ENCODE data around the gene SLC12A6.

The SLC12A6 gene

GRCh38 chr15:34241376-34242330 lies 95.9 kb downstream of the SLC12A6 start:
- ChIA-PET POLR2A (ENCODE audit: low non-redundant PET) (interaction anchor here (0.5 kb wide), 1 partner anchor 264 kb away, joined by 3 read pairs; no protein-coding TSS in a partner anchor), CTCF (interaction anchor here (0.6 to 1.7 kb wide), 5 partner anchors 12 to 974 kb away, joined by 3 to 6 read pairs (median 3); partner anchors contain the start of gene LPCAT4)
- TF ChIP-seq, protein P1, sequence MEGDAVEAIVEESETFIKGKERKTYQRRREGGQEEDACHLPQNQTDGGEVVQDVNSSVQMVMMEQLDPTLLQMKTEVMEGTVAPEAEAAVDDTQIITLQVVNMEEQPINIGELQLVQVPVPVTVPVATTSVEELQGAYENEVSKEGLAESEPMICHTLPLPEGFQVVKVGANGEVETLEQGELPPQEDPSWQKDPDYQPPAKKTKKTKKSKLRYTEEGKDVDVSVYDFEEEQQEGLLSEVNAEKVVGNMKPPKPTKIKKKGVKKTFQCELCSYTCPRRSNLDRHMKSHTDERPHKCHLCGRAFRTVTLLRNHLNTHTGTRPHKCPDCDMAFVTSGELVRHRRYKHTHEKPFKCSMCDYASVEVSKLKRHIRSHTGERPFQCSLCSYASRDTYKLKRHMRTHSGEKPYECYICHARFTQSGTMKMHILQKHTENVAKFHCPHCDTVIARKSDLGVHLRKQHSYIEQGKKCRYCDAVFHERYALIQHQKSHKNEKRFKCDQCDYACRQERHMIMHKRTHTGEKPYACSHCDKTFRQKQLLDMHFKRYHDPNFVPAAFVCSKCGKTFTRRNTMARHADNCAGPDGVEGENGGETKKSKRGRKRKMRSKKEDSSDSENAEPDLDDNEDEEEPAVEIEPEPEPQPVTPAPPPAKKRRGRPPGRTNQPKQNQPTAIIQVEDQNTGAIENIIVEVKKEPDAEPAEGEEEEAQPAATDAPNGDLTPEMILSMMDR (conservative IDR thresholded peaks at IDR 0.05; ENCODE audit: low read depth): peak; percentile 54
- DNase-seq (ENCODE audit: low spot score): peak; percentile 34
- no peak overlapping the region for H3K27ac ChIP-seq

GRCh38 chr15:34240537-34240936 lies 97.0 kb downstream of the SLC12A6 start:
- ChIA-PET CTCF (no interaction called here), POLR2A (ENCODE audit: low non-redundant PET) (no interaction called here)
- TF ChIP-seq, protein P1 (conservative IDR thresholded peaks at IDR 0.05; ENCODE audit: low read depth): no peak
- DNase-seq (ENCODE audit: low spot score): no peak
- H3K27ac ChIP-seq: no peak overlapping the region

- ChIA-PET POLR2A (ENCODE audit: low non-redundant PET) (no interaction called here), CTCF (interaction anchor here (0.6 kb wide), 1 partner anchor 144 kb away, joined by 3 read pairs; no protein-coding TSS in a partner anchor)
- TF ChIP-seq, protein P1 (conservative IDR thresholded peaks at IDR 0.05; ENCODE audit: low read depth): no peak
- peak; percentile 97 for DNase-seq (ENCODE audit: low spot score)
- peak overlapping the region; percentile 87 for H3K27ac ChIP-seq
Observed at GRCh38 chr15:34239151-34239808, 98.3 kb downstream of the SLC12A6 start.

DNA sequence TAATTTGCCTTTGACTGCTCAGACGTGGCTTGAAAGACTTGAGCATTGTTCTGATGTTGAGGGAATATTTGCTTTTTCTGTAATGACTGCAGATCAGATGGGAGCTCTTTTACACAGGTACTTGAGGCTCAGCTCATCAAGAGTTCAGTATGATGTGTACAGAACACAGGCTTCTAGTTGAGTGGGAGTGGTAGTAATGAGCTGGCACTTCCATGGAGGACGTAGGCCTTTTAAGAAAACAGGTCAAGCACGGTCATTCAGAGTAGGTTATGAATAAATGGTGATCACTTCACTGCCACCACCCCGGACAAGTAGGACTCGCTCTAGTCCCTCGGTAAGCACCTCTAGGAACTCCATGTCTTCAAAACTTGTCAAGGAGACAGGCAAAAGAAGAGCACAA lies 104.0 kb downstream of the SLC12A6 start:
- CTCF ChIA-PET: no interaction called here
- DNase-seq (ENCODE audit: low spot score): no peak
- POLR2A ChIA-PET (ENCODE audit: low non-redundant PET): no interaction called here
- TF ChIP-seq, protein P1 (conservative IDR thresholded peaks at IDR 0.05; ENCODE audit: low read depth): no peak
- no peak overlapping the region for H3K27ac ChIP-seq

DNA sequence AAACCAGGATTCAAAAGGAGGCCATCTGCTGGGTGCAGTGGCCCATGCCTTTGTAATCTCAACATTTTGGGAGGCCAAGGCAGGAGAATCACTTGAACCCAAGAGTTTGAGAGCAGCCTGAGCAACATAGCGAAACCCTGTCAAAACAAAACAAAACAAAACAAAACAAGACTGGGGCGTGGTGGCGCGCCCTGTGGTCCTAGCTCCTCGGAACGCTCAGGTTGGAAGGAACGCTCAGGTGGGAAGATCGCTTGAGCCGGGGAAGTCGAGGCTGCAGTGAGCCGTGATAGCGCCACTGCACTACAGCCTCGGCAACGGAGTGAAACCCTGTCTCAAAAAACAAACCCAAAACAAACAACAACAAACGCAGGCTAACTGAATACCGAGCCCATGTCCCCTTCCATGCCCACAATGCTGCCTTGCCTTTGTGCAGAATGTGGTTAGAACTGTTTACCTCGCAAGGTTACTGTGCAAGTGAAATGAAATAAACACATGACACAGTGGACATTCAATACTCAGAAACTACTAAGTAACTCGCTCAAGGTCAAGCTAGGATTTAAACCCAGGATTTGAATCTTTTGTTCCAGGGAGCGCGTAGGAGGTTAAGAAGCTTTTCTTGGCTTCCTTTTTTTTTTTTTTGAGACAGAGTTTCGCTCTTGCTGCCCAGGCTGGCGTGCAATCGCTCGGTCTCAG lies 113.5 kb downstream of the SLC12A6 start:
- CTCF ChIA-PET: no interaction called here
- POLR2A ChIA-PET (ENCODE audit: low non-redundant PET): interaction anchor here (0.6 to 0.8 kb wide), 2 partner anchors 71 to 145 kb away, joined by 4 read pairs; no protein-coding TSS in a partner anchor
- H3K27ac ChIP-seq: peak overlapping the region; percentile 93
- DNase-seq (ENCODE audit: low spot score): no peak
- TF ChIP-seq, protein P1 (conservative IDR thresholded peaks at IDR 0.05; ENCODE audit: low read depth): no peak

All from RWPE1 (cell line).